GM21737 (cell line): ENCODE results near the gene ANKAR.
"Not testable (repeated sequence)": the region's sequence is repeated elsewhere in the genome, so short reads cannot be mapped to it uniquely, and the experiment has no call there.

Experiments used
- ATAC-seq: cut with Tn5 transposase; IDR thresholded peaks from one replicate; pipeline ENCODE4 v1.9.1; 2021; ENCODE audit warnings: mild to moderate bottlenecking, moderate library complexity; ENCODE audit not compliant: unreplicated experiment

ANKAR gene

DNA sequence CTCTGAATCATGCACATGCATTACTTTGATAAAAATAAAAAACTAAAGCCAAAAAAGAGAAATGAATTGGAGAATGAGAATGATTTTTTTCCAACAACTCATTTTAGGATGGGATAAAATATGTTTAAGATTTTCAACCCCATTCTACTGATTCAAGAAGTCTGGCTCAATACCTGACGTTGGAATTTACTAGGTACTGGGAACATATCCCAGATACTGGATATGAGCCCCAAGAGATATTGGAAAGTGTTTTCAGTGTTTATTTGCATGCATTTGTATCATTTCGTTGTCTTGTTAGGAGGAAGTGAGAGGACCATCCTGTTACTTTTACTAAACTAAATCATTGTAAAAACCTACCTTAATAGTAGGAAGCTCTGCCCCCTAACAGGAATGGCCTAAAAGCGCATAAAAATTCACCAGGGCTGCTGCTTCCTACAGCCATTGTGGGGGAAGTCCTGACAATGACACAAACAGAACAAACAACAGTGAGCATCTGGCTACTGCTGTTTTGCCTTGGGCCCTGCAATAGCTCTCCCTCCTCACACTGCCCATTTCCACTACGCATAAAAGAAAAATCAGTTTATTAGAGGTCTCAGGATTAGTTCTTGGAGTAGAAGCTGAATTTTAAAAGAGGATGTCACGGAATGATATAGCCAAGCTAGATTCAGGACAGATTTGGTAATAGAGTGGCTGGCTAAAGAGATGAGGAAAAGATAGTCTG lies 35.2 kb downstream of the ANKAR start:
- no peak for ATAC-seq

DNA sequence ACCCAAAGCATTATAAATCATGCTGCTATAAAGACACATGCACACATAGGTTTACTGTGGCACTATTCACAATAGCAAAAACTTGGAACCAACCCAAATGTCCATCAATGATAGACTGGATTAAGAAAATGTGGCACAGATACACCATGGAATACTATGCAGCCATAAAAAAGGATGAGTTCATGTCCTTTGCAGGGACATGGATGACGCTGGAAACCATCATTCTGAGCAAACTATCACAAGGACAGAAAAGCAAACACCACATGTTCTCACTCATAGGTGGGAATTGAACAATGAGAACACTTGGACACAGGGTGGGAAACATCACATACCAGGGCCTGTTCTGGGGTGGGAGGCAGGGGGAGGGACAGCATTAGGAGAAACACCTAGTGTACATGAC lies 43.1 kb downstream of the ANKAR start:
- not testable (repeated sequence) for ATAC-seq

GRCh38 chr2:189719571-189719970 lies 45.1 kb downstream of the ANKAR start:
- ATAC-seq = no peak

DNA sequence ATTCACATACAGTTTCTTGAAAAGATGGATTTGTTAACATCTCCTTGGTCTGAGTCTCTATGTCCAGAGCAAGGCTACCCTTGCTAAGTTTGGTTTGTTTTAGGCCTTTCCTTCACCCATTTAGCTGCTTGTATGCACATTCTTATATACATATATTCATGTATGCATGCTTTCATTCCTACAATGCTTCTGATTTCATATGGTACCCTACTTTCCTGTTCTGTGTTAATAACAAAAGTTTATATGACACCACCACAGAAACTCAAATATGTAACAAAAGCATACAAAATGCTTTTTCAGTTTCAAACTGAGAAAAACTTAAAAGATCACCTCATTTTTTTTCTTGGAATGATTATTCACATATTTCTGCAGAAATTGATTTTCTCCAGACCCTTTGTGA lies 48.7 kb downstream of the ANKAR start:
- ATAC-seq = no peak
